H9 (cell line): Measurements from ENCODE around the gene CD2AP. TPM values are rescaled to one million over a fixed set of nuclear protein-coding genes. Genes with fewer than 3 reads are reported as not detected.

Experiments
- DNase-seq: peaks from one replicate; pipeline ENCODE4 v3.0.0-alpha.2; 2017
- H2AFZ ChIP-seq: one replicate; pipeline ENCODE4 v1.6.1; 2013; ENCODE audit warnings: mild to moderate bottlenecking, low read length, control low read depth, moderate library complexity
- H2AK5ac ChIP-seq: 2 replicates; pipeline ENCODE4 v1.6.1; 2013; ENCODE audit warnings: low read length, control low read depth, mixed read lengths; ENCODE audit not compliant: insufficient read length
- H2BK120ac ChIP-seq: one replicate; pipeline ENCODE4 v1.6.1; 2013; ENCODE audit warnings: low read depth, mild to moderate bottlenecking, low read length, control low read depth, inconsistent platforms; ENCODE audit not compliant: poor library complexity, severe bottlenecking
- H2BK12ac ChIP-seq: 2 replicates; pipeline ENCODE4 v1.6.1; 2013; ENCODE audit warnings: low read length, control low read depth, mixed read lengths, low read depth; ENCODE audit not compliant: insufficient read length
- H2BK15ac ChIP-seq: 2 replicates; pipeline ENCODE4 v1.6.1; 2013; ENCODE audit warnings: low read depth, low read length, control low read depth
- H2BK20ac ChIP-seq: one replicate; pipeline ENCODE4 v1.6.1; 2013; ENCODE audit warnings: low read depth, mild to moderate bottlenecking, low read length, control low read depth, inconsistent platforms; ENCODE audit not compliant: poor library complexity, severe bottlenecking
- H2BK5ac ChIP-seq: 2 replicates; pipeline ENCODE4 v1.6.1; 2013; ENCODE audit warnings: low read length, control low read depth, mixed read lengths; ENCODE audit not compliant: insufficient read length
- H3K14ac ChIP-seq: 2 replicates; pipeline ENCODE4 v1.6.1; 2013; ENCODE audit warnings: low read length, control low read depth; ENCODE audit not compliant: insufficient read depth
- H3K18ac ChIP-seq: 2 replicates; pipeline ENCODE4 v1.6.1; 2013; ENCODE audit warnings: low read depth, mild to moderate bottlenecking, mixed read lengths, low read length, control low read depth; ENCODE audit not compliant: insufficient read length
- H3K23ac ChIP-seq: 2 replicates; pipeline ENCODE4 v1.6.1; 2013; ENCODE audit warnings: low read length, control low read depth, mixed read lengths, low read depth; ENCODE audit not compliant: insufficient read length
- H3K23me2 ChIP-seq: 2 replicates; pipeline ENCODE4 v1.6.1; 2013; ENCODE audit warnings: low read depth, mild to moderate bottlenecking, mixed read lengths, low read length, control low read depth; ENCODE audit not compliant: insufficient read length, poor library complexity, severe bottlenecking
- H3K27ac ChIP-seq: 2 replicates; pipeline ENCODE4 v1.5.1; 2013; ENCODE audit warnings: low read length, control low read depth, mixed read lengths, low read depth; ENCODE audit not compliant: insufficient read length
- H3K27me3 ChIP-seq: 2 replicates; pipeline ENCODE4 v1.6.1; 2013; ENCODE audit warnings: low read length, control low read depth, inconsistent platforms; ENCODE audit not compliant: insufficient read depth
- H3K4ac ChIP-seq: 2 replicates; pipeline ENCODE4 v1.6.1; 2013; ENCODE audit warnings: low read depth, mild to moderate bottlenecking, control low read depth, inconsistent platforms, low read length, moderate library complexity
- H3K4me1 ChIP-seq: 2 replicates; pipeline ENCODE4 v1.6.1; 2013; ENCODE audit warnings: low read length, control low read depth, inconsistent platforms; ENCODE audit not compliant: insufficient read depth
- H3K4me2 ChIP-seq: 2 replicates; pipeline ENCODE4 v1.6.1; 2013; ENCODE audit warnings: low read length, control low read depth, mixed read lengths; ENCODE audit not compliant: insufficient read length, insufficient read depth
- H3K56ac ChIP-seq: 2 replicates; pipeline ENCODE4 v1.6.1; 2013; ENCODE audit warnings: low read depth, mild to moderate bottlenecking, mixed read lengths, low read length, control low read depth; ENCODE audit not compliant: insufficient read length
- H3K79me1 ChIP-seq: 2 replicates; pipeline ENCODE4 v1.6.1; 2013; ENCODE audit warnings: low read depth, mild to moderate bottlenecking, moderate library complexity, low read length, control low read depth, inconsistent platforms; ENCODE audit not compliant: insufficient read depth, poor library complexity, severe bottlenecking
- H3K79me2 ChIP-seq: 2 replicates; pipeline ENCODE4 v1.6.1; 2013; ENCODE audit warnings: low read length, control low read depth, inconsistent platforms; ENCODE audit not compliant: insufficient read depth
- H3K9ac ChIP-seq: 2 replicates; pipeline ENCODE4 v1.6.1; 2013; ENCODE audit warnings: low read length, control low read depth, mixed read lengths; ENCODE audit not compliant: insufficient read length; ENCODE audit errors: extremely low read depth
- H3K9me3 ChIP-seq: one replicate; pipeline ENCODE4 v1.6.1; 2013; ENCODE audit warnings: low read depth, low read length, inconsistent platforms; ENCODE audit not compliant: control insufficient read depth
- H3T11ph ChIP-seq: one replicate; pipeline ENCODE4 v1.6.1; 2013; ENCODE audit warnings: mild to moderate bottlenecking, low read length, control low read depth, inconsistent platforms
- H4K20me1 ChIP-seq: one replicate; pipeline ENCODE4 v1.6.1; 2013; ENCODE audit not compliant: control insufficient read depth, insufficient read length, insufficient read depth
- H4K5ac ChIP-seq: 2 replicates; pipeline ENCODE4 v1.6.1; 2013; ENCODE audit warnings: low read depth, mild to moderate bottlenecking, mixed read lengths, low read length, control low read depth; ENCODE audit not compliant: insufficient read length
- H4K8ac ChIP-seq: replicated peaks from 2 replicates; pipeline ENCODE4 v1.6.1; 2013; ENCODE audit warnings: low read length, control low read depth, mixed read lengths, low read depth; ENCODE audit not compliant: insufficient read length
- H4K91ac ChIP-seq: 2 replicates; pipeline ENCODE4 v1.6.1; 2013; ENCODE audit warnings: low read depth, mild to moderate bottlenecking, moderate library complexity, mixed read lengths, low read length, control low read depth; ENCODE audit not compliant: insufficient read length
- H3K27ac Mint-ChIP-seq, 3 experiments: 2 replicates in 2 of 3; 3 replicates in 1 of 3; pipeline ENCODE4 v1.8.0; 2020 to 2021; ENCODE audit warnings: mixed read lengths in 3 of 3, mild to moderate bottlenecking in 1 of 3, moderate library complexity in 1 of 3
- H3K27me3 Mint-ChIP-seq: 2 replicates; pipeline ENCODE4 v1.8.0; 2021; ENCODE audit warnings: low read depth, mild to moderate bottlenecking, moderate library complexity, mixed read lengths
- H3K36me3 Mint-ChIP-seq, 3 experiments: 2 replicates in 2 of 3; 3 replicates in 1 of 3; pipeline ENCODE4 v1.8.0; 2020 to 2021; ENCODE audit warnings: low read depth in 3 of 3, mixed read lengths in 3 of 3; ENCODE audit not compliant: insufficient read depth in 1 of 3
- H3K4me1 Mint-ChIP-seq, 2 experiments: 2 replicates each; pipeline ENCODE4 v1.8.0; 2020; ENCODE audit warnings: mixed read lengths in 2 of 2
- H3K4me3 Mint-ChIP-seq, 2 experiments: 2 replicates in 1 of 2; 3 replicates in 1 of 2; pipeline ENCODE4 v1.8.0; 2020 to 2021; ENCODE audit warnings: mild to moderate bottlenecking in 2 of 2, mixed read lengths in 2 of 2, moderate library complexity in 1 of 2
- H3K9me3 Mint-ChIP-seq, 2 experiments: 2 replicates in 1 of 2; 3 replicates in 1 of 2; pipeline ENCODE4 v1.8.0; 2020; ENCODE audit warnings: mild to moderate bottlenecking in 2 of 2, mixed read lengths in 2 of 2, moderate library complexity in 1 of 2
- CTCF ChIP-seq: fragments of 200-600 bp; sonication (generic); conservative IDR thresholded peaks from 3 replicates; pipeline ENCODE4 v1.8.0; 2021; ENCODE audit warnings: antibody characterized with exemption, mild to moderate bottlenecking
- WGBS: extraction: QIAGEN DNeasy Blood & Tissue Kit; methylation state at CpG from one replicate; pipeline ENCODE4 v1.1.7; 2013; ENCODE audit warnings: missing lambda C conversion rate, low lambda C conversion rate, mixed read lengths; ENCODE audit not compliant: insufficient read length; ENCODE audit errors: extremely low coverage; 5-methylcytosine and 5-hydroxymethylcytosine counted together
- total RNA-seq: library from RNA; stranded (reverse); gene quantifications from 2 replicates; pipeline ENCODE4 v1.2.1, GENCODE V29; 2021

CD2AP gene
- total RNA-seq, 1 experiment from 2014 or later = 50.1 TPM

- Histone ChIP-seq H3K9me3 (no peaks in the 10 kb centered on the region), H2BK12ac (no peak overlapping the region), H2BK20ac (no peak overlapping the region), H3K9ac (no peak overlapping the region), H2BK15ac (no peak overlapping the region), H3K18ac (no peak overlapping the region), H3T11ph (no peak overlapping the region), H3K4ac (no peak overlapping the region), H3K23ac (no peak overlapping the region), H4K5ac (no peak overlapping the region), H4K91ac (no peak overlapping the region), H3K56ac (no peak overlapping the region), H3K79me2 (no peaks in the 10 kb centered on the region), H2BK120ac (no peak overlapping the region), H2BK5ac (no peak overlapping the region), H3K4me2 (no peak overlapping the region), H3K27ac (no peak overlapping the region), H3K14ac (no peak overlapping the region), H4K8ac (no peak overlapping the region), H3K23me2 (no peaks in the 10 kb centered on the region), H2AFZ (no peak overlapping the region), H3K27me3 (no peaks in the 10 kb centered on the region), H3K4me1 (no peaks in the 10 kb centered on the region), H2AK5ac (no peak overlapping the region), H4K20me1 (no peaks in the 10 kb centered on the region), H3K79me1 (no peaks in the 10 kb centered on the region)
- Mint-ChIP-seq H3K36me3 (peaks cover 0 to 8% (median 8%) of the 10 kb centered on the region in 3 experiments; a peak in 5 of 7 replicates), H3K27ac (no peak overlapping the region), H3K4me3 (no peak overlapping the region), H3K4me1 (peaks cover 9 to 11% of the 10 kb centered on the region in 2 experiments), H3K27me3 (no peaks in the 10 kb centered on the region), H3K9me3 (no peaks in the 10 kb centered on the region)
- no peak for TF ChIP-seq CTCF
- no CpG with 5 or more reads among the region's 7 CpGs for WGBS
- no peak for DNase-seq
Observed at GRCh38 chr6:47628448-47629272, 151.1 kb downstream of the CD2AP start.
